GM12878 (cell line): ENCODE measurements around the gene LNPK. TPM values are rescaled to one million over a fixed set of nuclear protein-coding genes. Genes with fewer than 3 reads are reported as not detected.

Experiments
- ATAC-seq: fragments of 200-7000 bp; cut with Tn5 transposase; 3 replicates; pipeline ENCODE4 v1.9.1; 2020; ENCODE audit warnings: mild to moderate bottlenecking, moderate library complexity
- BruUV-seq: library from RNA; stranded (reverse); fragments of 400-500 nt; replicated peaks from 2 replicates; lab custom pipeline; 2021; lab: Mats Ljungman, UMichigan
- CTCF ChIA-PET: fragments of 300-600 bp; sonication (Branson Sonifier 250); formaldehyde crosslinking; extraction: SDS; loops from one replicate; lab custom pipeline; 2021; ENCODE audit warnings: inconsistent platforms; lab: Yijun Ruan, JAX
- POLR2A ChIA-PET: fragments of 350-600 bp; formaldehyde crosslinking; extraction: SDS; loops from one replicate; lab custom pipeline; 2021; ENCODE audit warnings: inconsistent platforms; lab: Charles Lee
- RAD21 ChIA-PET: fragments of 300-600 bp; sonication (Branson Sonifier 250); formaldehyde crosslinking; loops from one replicate; lab custom pipeline; 2023; ENCODE audit warnings: antibody characterized with exemption; ENCODE audit not compliant: unreplicated experiment; lab: Charles Lee
- SMC1A ChIA-PET: fragments of 300-600 bp; sonication (Branson Sonifier 250); formaldehyde crosslinking; loops from one replicate; lab custom pipeline; 2023; ENCODE audit not compliant: unreplicated experiment, uncharacterized antibody; lab: Charles Lee
- DNase-seq: peaks from one replicate; pipeline ENCODE4 v3.0.0-alpha.2; 2011; ENCODE audit warnings: low read depth, low spot score
- FAIRE-seq: peaks from 3 replicates; lab custom pipeline; 2011; peaks lifted over from hg19 to GRCh38; lab: Jason Lieb, UNC
- H2AFZ ChIP-seq: 2 replicates; pipeline ENCODE4 v1.6.0; 2011; ENCODE audit warnings: low read depth, low read length, control low read depth; ENCODE audit not compliant: control insufficient read depth
- H3K27ac ChIP-seq: 2 replicates; pipeline ENCODE4 v1.5.1; 2011; ENCODE audit warnings: control low read depth; ENCODE audit not compliant: control insufficient read depth, insufficient read depth
- H3K27me3 ChIP-seq, 2 experiments: replicated peaks in 1 of 2; 2 replicates each; pipeline versions ENCODE4 v1.6.0 to v1.6.1; 2011; ENCODE audit warnings: low read length in 1 of 2; ENCODE audit not compliant: control insufficient read depth in 2 of 2, insufficient read depth in 2 of 2
- H3K36me3 ChIP-seq, 2 experiments: 2 replicates each; pipeline ENCODE4 v1.5.1; 2011; ENCODE audit warnings: low read length in 1 of 2; ENCODE audit not compliant: control insufficient read depth in 2 of 2, insufficient read depth in 2 of 2
- H3K4me1 ChIP-seq: 2 replicates; pipeline ENCODE4 v1.6.1; 2011; ENCODE audit warnings: mild to moderate bottlenecking, low read length, moderate library complexity, mixed read lengths; ENCODE audit not compliant: control insufficient read depth, insufficient read depth
- H3K4me2 ChIP-seq: 2 replicates; pipeline ENCODE4 v1.6.0; 2011; ENCODE audit warnings: control low read depth; ENCODE audit not compliant: control insufficient read depth, insufficient read depth
- H3K4me3 ChIP-seq: fragments of 200-600 bp; sonication (generic); 2 replicates; pipeline ENCODE4 v1.5.1; 2016
- H3K79me2 ChIP-seq: 2 replicates; pipeline ENCODE4 v1.6.0; 2011; ENCODE audit warnings: low read length; ENCODE audit not compliant: control insufficient read depth, insufficient read depth
- H3K9ac ChIP-seq: 2 replicates; pipeline ENCODE4 v1.8.0; 2011; ENCODE audit warnings: low read length, control low read depth, mixed read lengths; ENCODE audit not compliant: control insufficient read depth, insufficient read depth
- H3K9me3 ChIP-seq: replicated peaks from 3 replicates; pipeline ENCODE4 v1.5.1; 2011; ENCODE audit warnings: mild to moderate bottlenecking, low read length; ENCODE audit not compliant: control insufficient read depth, insufficient read depth
- H4K20me1 ChIP-seq: 2 replicates; pipeline ENCODE4 v1.6.0; 2011; ENCODE audit not compliant: control insufficient read depth, insufficient read depth
- CBX5 ChIP-seq: sonication (generic); IDR thresholded peaks from 2 replicates; pipeline ENCODE4 v1.6.1; 2016; ENCODE audit warnings: low read depth, moderate library complexity, mild to moderate bottlenecking, inconsistent platforms
- E2F4 ChIP-seq: IDR thresholded peaks from 2 replicates; pipeline ENCODE4 v1.6.1; 2012; ENCODE audit warnings: low read depth, low read length, improper control_type of control experiment
- KDM1A ChIP-seq: fragments of 200-600 bp; sonication (generic); IDR thresholded peaks from 2 replicates; pipeline ENCODE4 v1.6.1; 2016; ENCODE audit warnings: borderline replicate concordance
- NR2C1 ChIP-seq: fragments of 450-650 bp; IDR thresholded peaks from 2 replicates; pipeline ENCODE4 v1.6.1; 2017; ENCODE audit warnings: antibody characterized with exemption, mild to moderate bottlenecking, moderate library complexity
- PKNOX1 ChIP-seq: fragments of 450-650 bp; IDR thresholded peaks from 2 replicates; pipeline ENCODE4 v1.6.1; 2016; ENCODE audit warnings: mild to moderate bottlenecking
- RCOR1 ChIP-seq: conservative IDR thresholded peaks from 2 replicates; pipeline ENCODE4 v1.6.1; 2012; ENCODE audit warnings: low read depth, low read length, improper control_type of control experiment
- SRF ChIP-seq, 2 experiments: IDR thresholded peaks; 2 replicates each; pipeline ENCODE4 v1.6.1; 2011; ENCODE audit warnings: low read depth in 2 of 2, low read length in 2 of 2, mild to moderate bottlenecking in 1 of 2, moderate library complexity in 1 of 2
- YBX1 ChIP-seq: fragments of 450-650 bp; IDR thresholded peaks from 2 replicates; pipeline ENCODE4 v1.6.1; 2016; ENCODE audit warnings: antibody characterized with exemption
- ZNF274 ChIP-seq: IDR thresholded peaks from one replicate; pipeline ENCODE4 v1.8.0; 2011; ENCODE audit not compliant: insufficient read length, insufficient read depth
- WGBS: methylation state at CpG from one replicate; pipeline ENCODE4 v1.1.6; 2016; ENCODE audit warnings: low lambda C conversion rate; ENCODE audit not compliant: insufficient replicate concordance, insufficient coverage; ENCODE audit errors: missing lambda C conversion rate; 5-methylcytosine and 5-hydroxymethylcytosine counted together
- in situ Hi-C: fragments of 300-500 bp; cut with MboI; formaldehyde crosslinking; loops from 9 replicates; pipeline ENCODE4 v1.14.3; 2018; ENCODE audit warnings: mixed read lengths
- intact Hi-C: fragments of 100-400 bp; cut with micrococcal nuclease; formaldehyde crosslinking; loops from one replicate; pipeline ENCODE4 v1.14.2; 2022; ENCODE audit not compliant: unreplicated experiment
- polyA plus RNA-seq, 11 experiments: library from polyadenylated mRNA; depleted of rRNA in 4 of 11; unstranded in 6 of 11; stranded (reverse) in 5 of 11; fragments of >200 nt; fragmentation: Nextera tagmentation in 4 of 11; fragmentation: Illumina TruSeq in 1 of 11; extraction: Ambion mirVana in 4 of 11; extraction: Trizol in 1 of 11; gene quantifications; 1 replicate in 1 of 11; 2 replicates in 10 of 11; pipeline versions ENCODE4 v1.2.1 to v1.2.3, GENCODE V29; 2011 to 2016; ENCODE audit warnings: inconsistent platforms in 2 of 11, missing spikeins in 2 of 11, low read depth in 1 of 11
- total RNA-seq, 4 experiments: library from RNA; depleted of rRNA in 3 of 4; stranded (reverse); fragments of >200 nt in 3 of 4; fragmentation: Illumina TruSeq in 1 of 4; extraction: Trizol in 1 of 4; gene quantifications; 2 replicates each; pipeline versions ENCODE4 v1.2.1 to v1.2.3, GENCODE V29; 2013 to 2021

LNPK gene
- total and polyA plus RNA-seq, 10 of the 15 experiments (the other 5 are each of a cell fraction or from before 2014, with no cell fraction given): 3.2 to 30.0 (median 15.6) TPM

GRCh38 chr2:176039375-176039774 lies 37.3 kb upstream of the LNPK start:
- no peaks in the 10 kb centered on the region for H3K36me3 ChIP-seq
- no peak for ATAC-seq
- no peak for TF ChIP-seq SRF (IDR thresholded peaks at IDR 0.05; ENCODE audit: low read depth in 2 of 2, low read length in 2 of 2)
- no peak for TF ChIP-seq RCOR1
- no peak for TF ChIP-seq CBX5
- no peak for TF ChIP-seq E2F4
- no peak for TF ChIP-seq KDM1A
- 0 out of 2 replicates have a peak, but pooled peaks have one; percentile 23 for TF ChIP-seq PKNOX1
- TF ChIP-seq ZNF274: no peak
- TF ChIP-seq YBX1: no peak
- no peak for TF ChIP-seq NR2C1
- FAIRE-seq: no peak
- no peaks in the 10 kb centered on the region; a peak in 1 of 4 replicates for H3K27me3 ChIP-seq
- SMC1A ChIA-PET: no interaction called here
- no peaks in the 10 kb centered on the region for H3K4me1 ChIP-seq
- H3K9ac ChIP-seq: no peak overlapping the region
- 2% methylated on average over 3 of the region's 3 CpGs for WGBS
- no peak for DNase-seq
- no peak overlapping the region for H2AFZ ChIP-seq
- H3K4me3 ChIP-seq: no peak overlapping the region
- in situ Hi-C loops (no loop called here), intact Hi-C loops (no loop called here)
- BruUV-seq: no TSS peak
- RAD21 ChIA-PET: no interaction called here
- no peaks in the 10 kb centered on the region for H4K20me1 ChIP-seq
- no peaks in the 10 kb centered on the region; the same call in 2 of the 3 replicates for H3K9me3 ChIP-seq
- POLR2A ChIA-PET: no interaction called here
- CTCF ChIA-PET: no interaction called here
- no peaks in the 10 kb centered on the region for H3K79me2 ChIP-seq
- no peak overlapping the region for H3K4me2 ChIP-seq
- no peak overlapping the region for H3K27ac ChIP-seq
